GM12874 (cell line): Measurements from ENCODE around the gene PFKFB2.

Experiments used
- TF ChIP-seq, protein P1 (sequence below): IDR thresholded peaks from 2 replicates; pipeline ENCODE4 v1.5.1; 2011; ENCODE audit warnings: low read depth, mild to moderate bottlenecking, control low read depth, low read length, moderate library complexity; ENCODE audit not compliant: insufficient read depth

The PFKFB2 gene

DNA sequence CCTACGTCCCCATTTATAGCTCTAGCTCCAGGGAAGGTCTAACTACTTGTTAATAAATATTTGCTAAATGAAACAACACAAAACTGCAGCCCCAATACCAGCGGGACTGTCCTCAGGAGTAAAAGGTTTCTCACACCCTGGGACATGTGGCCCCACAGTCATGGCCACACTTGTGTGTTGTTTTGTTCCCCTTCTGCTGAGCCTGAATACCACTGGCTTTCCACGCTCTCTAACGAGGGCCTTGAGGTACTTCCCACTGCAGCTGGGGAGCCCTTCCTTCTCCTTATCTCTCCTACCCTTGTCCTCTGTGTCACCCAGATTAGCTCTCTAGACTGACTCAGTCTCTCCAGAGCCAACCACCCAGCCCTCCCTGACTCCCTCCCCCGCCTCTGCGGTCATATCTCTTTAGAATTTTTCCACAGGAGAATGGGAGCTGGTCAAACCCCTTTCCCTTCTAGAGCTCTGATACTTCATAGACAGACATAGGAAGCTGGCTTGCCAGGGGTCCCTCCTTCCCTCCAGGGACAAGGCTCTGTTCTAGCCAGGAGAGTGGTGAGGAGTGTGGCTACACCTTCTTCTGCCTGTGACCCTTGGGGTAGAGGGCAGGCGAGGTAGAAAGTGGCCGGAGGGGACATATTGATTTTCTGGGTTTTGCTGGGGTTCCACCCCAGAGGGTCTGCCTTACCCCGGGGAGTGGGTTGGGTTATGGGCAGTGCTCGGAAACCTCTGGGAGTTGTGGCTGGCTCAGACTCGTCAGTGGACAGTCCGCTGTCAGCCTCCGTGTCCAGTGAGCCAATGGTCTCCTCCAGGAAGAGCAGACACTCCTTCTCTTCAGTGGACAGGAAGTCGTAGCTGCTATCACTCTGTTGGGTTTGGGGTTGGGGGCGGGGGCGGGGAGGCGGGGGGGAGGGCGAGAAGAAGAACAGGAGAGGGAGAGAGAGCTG lies 28.6 kb upstream of the PFKFB2 start:
- TF ChIP-seq, protein P1, sequence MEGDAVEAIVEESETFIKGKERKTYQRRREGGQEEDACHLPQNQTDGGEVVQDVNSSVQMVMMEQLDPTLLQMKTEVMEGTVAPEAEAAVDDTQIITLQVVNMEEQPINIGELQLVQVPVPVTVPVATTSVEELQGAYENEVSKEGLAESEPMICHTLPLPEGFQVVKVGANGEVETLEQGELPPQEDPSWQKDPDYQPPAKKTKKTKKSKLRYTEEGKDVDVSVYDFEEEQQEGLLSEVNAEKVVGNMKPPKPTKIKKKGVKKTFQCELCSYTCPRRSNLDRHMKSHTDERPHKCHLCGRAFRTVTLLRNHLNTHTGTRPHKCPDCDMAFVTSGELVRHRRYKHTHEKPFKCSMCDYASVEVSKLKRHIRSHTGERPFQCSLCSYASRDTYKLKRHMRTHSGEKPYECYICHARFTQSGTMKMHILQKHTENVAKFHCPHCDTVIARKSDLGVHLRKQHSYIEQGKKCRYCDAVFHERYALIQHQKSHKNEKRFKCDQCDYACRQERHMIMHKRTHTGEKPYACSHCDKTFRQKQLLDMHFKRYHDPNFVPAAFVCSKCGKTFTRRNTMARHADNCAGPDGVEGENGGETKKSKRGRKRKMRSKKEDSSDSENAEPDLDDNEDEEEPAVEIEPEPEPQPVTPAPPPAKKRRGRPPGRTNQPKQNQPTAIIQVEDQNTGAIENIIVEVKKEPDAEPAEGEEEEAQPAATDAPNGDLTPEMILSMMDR = no peak

DNA sequence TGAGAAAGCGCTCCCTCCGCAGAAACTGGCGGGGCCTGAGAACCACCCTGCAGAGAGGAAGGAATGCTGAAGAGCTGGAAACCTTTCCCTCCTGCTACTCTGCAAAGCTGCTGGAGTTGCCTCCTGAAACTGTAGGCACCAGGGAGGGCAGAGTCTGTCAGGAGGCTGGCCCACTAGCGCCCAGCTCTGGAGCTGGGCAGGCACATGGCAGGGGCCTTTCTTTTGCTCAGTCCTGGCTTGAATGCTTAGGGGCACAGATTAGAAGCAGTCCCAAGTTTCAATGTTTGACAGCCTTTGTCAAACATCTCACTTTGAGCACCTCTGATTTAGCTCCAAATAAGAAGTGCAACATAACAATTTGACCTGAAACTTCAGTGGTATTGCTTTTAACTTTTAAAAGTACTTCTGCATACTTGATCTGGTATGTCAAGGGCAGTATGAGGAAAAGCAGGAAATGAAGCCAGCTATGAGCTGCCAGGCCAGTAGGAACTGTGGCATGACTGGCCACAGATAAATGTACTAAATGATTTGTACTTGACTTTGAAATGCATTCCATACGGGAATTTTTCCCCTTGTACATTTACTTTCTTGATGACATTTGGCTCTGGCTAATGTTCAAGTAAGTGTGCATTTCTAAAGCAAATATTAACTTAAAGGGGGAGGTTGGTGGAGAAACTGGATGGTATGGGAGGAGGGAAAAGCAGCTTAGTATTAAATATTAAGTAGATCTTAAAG lies 27.8 kb upstream of the PFKFB2 start:
- TF ChIP-seq, protein P1 = no peak

DNA sequence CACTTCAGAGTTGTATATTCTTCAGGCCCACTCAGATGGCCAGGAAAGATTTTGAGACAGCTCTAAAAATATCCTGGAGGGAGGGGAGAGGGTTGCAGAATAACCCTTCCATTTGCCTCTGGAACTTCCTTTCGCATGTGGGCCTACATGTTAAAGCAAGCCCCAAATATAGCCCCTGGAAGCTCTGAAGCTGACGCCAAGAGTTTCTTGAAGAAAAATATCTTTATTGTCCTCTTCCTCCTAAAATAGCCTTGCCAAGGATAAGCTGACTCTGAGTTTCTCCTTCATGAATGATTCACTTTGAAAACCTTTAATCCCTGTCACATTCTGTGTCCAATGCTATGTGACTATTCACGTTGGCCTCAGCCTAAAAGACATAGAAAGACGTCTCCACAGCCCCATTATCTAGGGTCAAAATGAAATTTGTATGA lies 27.0 kb upstream of the PFKFB2 start:
- TF ChIP-seq, protein P1 = no peak

DNA sequence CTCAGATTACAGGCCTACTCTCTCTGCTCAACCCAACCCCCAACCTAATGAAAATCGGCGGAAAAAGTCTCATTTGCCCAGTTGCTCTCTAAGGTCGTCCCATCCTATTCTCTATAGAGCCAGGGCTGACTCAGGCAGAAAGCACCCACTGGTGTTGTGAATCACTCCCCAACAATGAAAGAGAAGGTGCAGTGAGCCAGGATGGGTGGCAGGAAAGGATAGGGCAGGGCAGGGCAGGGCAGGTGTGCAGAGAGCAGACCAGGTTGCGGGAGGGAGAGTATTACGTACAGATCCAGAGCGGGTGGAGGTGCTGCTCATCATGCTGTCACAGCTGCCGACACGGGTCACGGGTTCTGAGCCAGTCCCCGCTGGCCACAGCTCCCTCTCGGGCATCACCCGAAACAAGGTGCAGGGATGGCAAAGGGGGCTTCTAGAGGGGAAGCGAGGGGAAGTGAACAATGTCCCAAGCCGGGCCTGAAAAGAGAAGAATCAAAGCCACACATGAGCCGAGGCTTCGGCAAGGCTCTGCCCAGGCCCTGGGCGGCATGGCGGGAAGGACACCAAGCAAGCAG lies 25.8 kb upstream of the PFKFB2 start:
- TF ChIP-seq, protein P1 = no peak

DNA sequence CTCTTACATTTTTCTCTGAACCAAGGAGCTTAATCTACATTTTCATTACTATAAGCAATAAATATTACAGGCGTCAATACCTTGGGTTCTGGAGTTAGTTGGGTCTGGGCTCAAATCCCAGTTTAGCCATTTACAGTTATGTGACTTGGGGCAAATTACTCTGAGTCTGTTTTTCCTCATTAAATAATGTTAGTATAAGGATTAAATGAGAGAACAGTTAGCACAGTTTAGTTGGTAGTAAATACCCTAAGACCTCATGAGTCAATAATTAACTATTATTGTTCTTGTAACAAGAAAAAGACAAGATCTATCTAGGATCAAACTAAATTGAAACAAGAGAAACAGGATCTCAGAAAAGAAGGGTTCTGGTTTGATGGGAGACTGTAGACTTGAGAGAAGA lies 25.2 kb upstream of the PFKFB2 start:
- TF ChIP-seq, protein P1 = no peak

DNA sequence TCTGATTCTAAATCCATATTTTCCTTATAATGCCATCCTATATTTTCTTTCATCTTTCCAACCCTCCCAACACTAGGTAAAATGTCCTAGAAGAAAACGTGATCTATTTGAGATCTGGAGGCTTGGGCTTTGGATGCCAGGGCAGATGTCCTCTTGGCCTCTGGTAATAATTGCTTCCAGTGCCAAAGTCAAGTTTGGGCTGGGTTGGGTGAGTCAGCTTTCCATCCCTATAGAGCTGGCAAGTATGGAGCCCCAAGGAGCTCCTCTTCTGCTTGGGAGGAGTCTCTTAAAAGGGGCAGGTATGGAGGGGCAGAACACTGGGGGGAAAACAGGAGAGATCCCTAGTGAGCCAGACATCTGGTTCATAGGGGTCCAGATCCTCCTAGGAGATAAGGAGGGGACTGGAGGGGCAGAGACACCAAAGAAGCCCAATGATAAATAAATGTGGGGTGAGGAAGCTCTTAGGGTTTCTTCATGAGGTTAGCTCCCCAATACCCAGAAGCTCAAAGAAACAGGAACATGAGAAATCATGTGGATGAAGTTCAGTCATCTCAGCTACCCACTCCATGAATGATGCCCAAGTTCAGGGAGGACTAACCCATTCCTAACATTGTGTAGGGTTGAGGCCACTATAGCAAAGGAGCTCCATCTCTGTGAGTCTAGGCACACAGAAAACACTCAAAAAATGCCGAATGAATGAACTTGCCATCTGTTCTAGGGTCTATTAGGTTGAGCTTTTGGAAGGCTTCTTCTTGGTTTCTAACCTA lies 24.0 kb upstream of the PFKFB2 start:
- TF ChIP-seq, protein P1 = no peak
